ENCODE data around the gene PALD1. TPM values are rescaled to one million over a fixed set of nuclear protein-coding genes. Genes with fewer than 3 reads are reported as not detected.
A peak's percentile ranks its signal among the peaks of the same experiment; 100 is the strongest.

The PALD1 gene
- total RNA-seq, 1 donor from 2014 or later, result not detected

DNA sequence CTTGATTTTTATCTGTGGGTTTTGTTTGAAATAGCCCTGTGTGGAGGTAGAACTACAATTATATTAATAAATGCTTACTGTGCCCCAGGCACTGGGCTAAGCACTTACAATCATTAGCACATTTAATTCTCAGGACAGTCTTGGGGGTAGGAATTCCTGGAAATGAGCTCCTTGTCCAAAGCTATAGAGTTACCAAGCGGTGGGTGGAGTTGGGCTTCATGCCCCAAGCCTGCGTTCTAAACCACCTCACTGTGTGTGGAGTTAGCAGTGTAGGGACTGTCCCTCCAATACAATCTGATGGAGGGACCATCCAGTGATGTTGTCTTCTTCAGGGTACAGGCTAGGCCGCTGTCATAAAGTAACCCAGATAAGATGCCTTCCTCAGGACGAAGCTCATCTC, 49.7 kb downstream of the PALD1 start:
- no peak overlapping the region for H3K4me3 ChIP-seq (ENCODE audit: low read depth, low read length)
- no peaks in the 10 kb centered on the region for H3K36me3 ChIP-seq (ENCODE audit: control insufficient read depth, insufficient read depth, low read length)
- no peak for DNase-seq (ENCODE audit: low read depth)
- FAIRE-seq, result no peak
- TF ChIP-seq, protein P1, sequence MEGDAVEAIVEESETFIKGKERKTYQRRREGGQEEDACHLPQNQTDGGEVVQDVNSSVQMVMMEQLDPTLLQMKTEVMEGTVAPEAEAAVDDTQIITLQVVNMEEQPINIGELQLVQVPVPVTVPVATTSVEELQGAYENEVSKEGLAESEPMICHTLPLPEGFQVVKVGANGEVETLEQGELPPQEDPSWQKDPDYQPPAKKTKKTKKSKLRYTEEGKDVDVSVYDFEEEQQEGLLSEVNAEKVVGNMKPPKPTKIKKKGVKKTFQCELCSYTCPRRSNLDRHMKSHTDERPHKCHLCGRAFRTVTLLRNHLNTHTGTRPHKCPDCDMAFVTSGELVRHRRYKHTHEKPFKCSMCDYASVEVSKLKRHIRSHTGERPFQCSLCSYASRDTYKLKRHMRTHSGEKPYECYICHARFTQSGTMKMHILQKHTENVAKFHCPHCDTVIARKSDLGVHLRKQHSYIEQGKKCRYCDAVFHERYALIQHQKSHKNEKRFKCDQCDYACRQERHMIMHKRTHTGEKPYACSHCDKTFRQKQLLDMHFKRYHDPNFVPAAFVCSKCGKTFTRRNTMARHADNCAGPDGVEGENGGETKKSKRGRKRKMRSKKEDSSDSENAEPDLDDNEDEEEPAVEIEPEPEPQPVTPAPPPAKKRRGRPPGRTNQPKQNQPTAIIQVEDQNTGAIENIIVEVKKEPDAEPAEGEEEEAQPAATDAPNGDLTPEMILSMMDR (IDR thresholded peaks at IDR 0.05; ENCODE audit: insufficient read depth, low read length, severe bottlenecking), result no peak
- no peaks in the 10 kb centered on the region for H3K27me3 ChIP-seq (ENCODE audit: control insufficient read depth, insufficient read depth, low read length)

DNA sequence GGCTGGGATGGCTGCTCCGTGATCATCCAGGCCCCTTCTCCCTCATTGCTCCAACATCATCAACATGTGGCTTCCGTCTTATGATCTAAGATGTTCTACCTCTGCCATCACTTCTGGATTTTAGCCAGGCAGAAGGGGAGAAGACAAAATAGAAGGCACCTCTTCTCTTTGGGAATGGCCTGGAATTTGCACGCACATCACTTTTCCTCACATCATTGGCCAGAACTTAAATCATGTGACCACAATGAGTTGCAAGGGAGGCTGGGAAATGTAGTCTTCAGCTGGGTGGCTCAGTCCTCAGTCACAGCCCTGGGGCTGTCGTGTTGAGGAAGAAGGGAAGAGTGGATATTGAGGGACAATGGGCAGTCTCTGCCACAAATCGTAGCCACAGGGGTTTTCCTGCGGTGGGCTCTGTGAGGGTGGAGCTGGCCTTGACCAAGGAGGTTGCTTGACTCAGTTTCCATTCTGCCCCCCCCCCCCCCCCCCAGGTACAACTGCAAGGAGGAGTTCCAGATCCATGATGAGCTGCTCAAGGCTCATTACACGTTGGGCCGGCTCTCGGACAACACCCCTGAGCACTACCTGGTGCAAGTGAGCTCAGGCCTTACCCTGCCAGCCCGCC, 50.3 kb downstream of the PALD1 start:
- DNase-seq (ENCODE audit: low read depth) (peak; percentile 73), FAIRE-seq (peak; percentile 62)
- TF ChIP-seq, protein P1 (IDR thresholded peaks at IDR 0.05; ENCODE audit: insufficient read depth, low read length, severe bottlenecking), result no peak
- H3K36me3 ChIP-seq (ENCODE audit: control insufficient read depth, insufficient read depth, low read length), result no peaks in the 10 kb centered on the region
- no peak overlapping the region for H3K4me3 ChIP-seq (ENCODE audit: low read depth, low read length)
- H3K27me3 ChIP-seq (ENCODE audit: control insufficient read depth, insufficient read depth, low read length), result peaks cover 2% of the 10 kb centered on the region

DNA sequence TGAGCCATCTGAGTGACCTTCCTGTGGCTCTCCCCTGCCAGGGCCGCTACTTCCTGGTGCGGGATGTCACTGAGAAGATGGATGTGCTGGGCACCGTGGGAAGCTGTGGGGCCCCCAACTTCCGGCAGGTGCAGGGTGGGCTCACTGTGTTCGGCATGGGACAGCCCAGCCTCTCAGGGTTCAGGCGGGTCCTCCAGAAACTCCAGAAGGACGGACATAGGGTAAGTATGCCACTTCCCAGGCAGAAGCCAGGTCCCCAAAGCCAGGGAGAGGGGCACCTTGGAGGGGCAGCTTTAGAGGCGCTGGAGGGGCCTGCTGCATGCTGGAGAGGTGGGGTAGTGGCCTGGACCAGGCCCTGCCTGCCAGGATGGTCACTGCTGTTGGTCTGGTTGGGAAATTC, 51.3 kb downstream of the PALD1 start:
- Histone ChIP-seq H3K4me3 (ENCODE audit: low read depth, low read length) (no peak overlapping the region), H3K27me3 (ENCODE audit: control insufficient read depth, insufficient read depth, low read length) (peaks cover 2% of the 10 kb centered on the region), H3K36me3 (ENCODE audit: control insufficient read depth, insufficient read depth, low read length) (no peaks in the 10 kb centered on the region)
- no peak for DNase-seq (ENCODE audit: low read depth)
- TF ChIP-seq, protein P1 (IDR thresholded peaks at IDR 0.05; ENCODE audit: insufficient read depth, low read length, severe bottlenecking), result no peak
- no peak for FAIRE-seq

DNA sequence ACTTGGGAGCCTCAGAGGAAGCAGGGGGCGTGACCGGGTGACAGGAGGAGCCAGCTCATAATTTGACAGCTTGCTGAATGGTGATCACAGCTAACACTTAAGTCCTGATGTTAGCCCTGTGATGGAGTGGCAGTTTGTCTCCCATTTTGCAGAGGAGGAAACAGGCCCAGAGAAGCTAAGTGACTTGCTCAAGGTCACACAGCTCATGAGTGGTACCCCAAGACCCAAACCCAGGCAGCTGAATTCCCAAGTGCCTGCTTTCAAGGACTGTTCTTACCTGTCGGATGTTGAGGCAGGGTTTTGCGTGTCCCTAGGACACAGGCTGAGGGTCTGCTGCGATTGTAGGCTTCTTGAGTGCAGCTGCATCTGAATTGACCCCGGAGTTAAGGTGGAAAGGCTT, 51.7 kb downstream of the PALD1 start:
- DNase-seq (ENCODE audit: low read depth) (no peak), FAIRE-seq (no peak)
- peaks cover 2% of the 10 kb centered on the region for H3K27me3 ChIP-seq (ENCODE audit: control insufficient read depth, insufficient read depth, low read length)
- no peak overlapping the region for H3K4me3 ChIP-seq (ENCODE audit: low read depth, low read length)
- TF ChIP-seq, protein P1 (IDR thresholded peaks at IDR 0.05; ENCODE audit: insufficient read depth, low read length, severe bottlenecking), result no peak
- no peaks in the 10 kb centered on the region for H3K36me3 ChIP-seq (ENCODE audit: control insufficient read depth, insufficient read depth, low read length)

DNA sequence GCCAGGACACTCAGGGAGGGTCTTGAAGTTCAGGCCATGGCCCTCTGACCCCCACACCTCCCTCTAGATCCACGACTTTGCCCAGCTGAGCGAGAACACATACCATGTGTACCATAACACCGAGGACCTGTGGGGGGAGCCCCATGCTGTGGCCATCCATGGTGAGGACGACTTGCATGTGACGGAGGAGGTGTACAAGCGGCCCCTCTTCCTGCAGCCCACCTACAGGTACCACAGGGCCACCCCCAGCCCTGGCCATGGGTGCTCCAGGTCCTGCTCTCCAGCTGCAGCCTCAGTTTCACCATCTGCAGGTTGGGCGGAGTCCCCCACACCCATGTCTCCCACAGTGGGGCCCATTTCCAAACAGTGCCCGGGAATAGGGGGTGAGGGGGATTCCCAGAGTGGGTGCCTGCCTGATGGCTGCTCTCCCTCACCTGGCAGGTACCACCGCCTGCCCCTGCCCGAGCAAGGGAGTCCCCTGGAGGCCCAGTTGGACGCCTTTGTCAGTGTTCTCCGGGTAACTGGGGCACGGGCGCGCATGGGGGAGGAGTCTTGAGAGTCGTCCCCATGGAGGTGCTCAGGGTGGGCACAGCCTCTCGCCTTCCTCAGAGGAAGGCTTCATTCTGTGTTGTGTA, 54.1 kb downstream of the PALD1 start:
- TF ChIP-seq, protein P1 (IDR thresholded peaks at IDR 0.05; ENCODE audit: insufficient read depth, low read length, severe bottlenecking), result no peak
- Histone ChIP-seq H3K36me3 (ENCODE audit: control insufficient read depth, insufficient read depth, low read length) (no peaks in the 10 kb centered on the region), H3K4me3 (ENCODE audit: low read depth, low read length) (no peak overlapping the region), H3K27me3 (ENCODE audit: control insufficient read depth, insufficient read depth, low read length) (peaks cover 2% of the 10 kb centered on the region)
- DNase-seq (ENCODE audit: low read depth), result no peak
- no peak for FAIRE-seq

DNA sequence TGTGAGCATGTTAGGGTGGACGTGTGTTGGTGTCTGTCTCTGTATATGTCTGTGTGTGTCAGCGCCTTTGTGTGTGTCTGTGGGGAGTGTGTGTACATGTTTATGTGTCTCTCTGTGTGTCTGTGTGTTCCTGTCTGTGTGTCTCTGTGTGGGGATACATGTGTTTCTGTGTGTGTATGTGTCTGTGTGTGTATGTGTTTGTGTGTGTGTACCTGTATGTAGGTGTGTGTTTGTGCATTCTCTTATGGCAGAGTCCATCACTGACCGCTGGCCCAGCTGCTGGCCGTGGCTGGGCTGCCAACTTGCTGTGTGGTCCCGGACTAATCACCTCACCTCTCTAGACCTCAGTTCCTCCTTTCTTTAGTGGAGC, 54.6 kb downstream of the PALD1 start:
- Histone ChIP-seq H3K27me3 (ENCODE audit: control insufficient read depth, insufficient read depth, low read length) (peaks cover 2% of the 10 kb centered on the region), H3K36me3 (ENCODE audit: control insufficient read depth, insufficient read depth, low read length) (no peaks in the 10 kb centered on the region), H3K4me3 (ENCODE audit: low read depth, low read length) (no peak overlapping the region)
- TF ChIP-seq, protein P1 (IDR thresholded peaks at IDR 0.05; ENCODE audit: insufficient read depth, low read length, severe bottlenecking), result no peak
- no peak for FAIRE-seq
- no peak for DNase-seq (ENCODE audit: low read depth)

Data from bronchial epithelial cell (primary cell).